GF-D8 (cell line): Measurements from ENCODE around the gene TRIM38.
"Not testable (repeated sequence)": the region's sequence is repeated elsewhere in the genome, so short reads cannot be mapped to it uniquely, and the experiment has no call there.

Source experiments
- DNase-seq: peaks from one replicate; lab custom pipeline; 2025; lab: John Stamatoyannopoulos, UW

The TRIM38 gene

GRCh38 chr6:26006086-26006939, 43.7 kb downstream of the TRIM38 start:
- DNase-seq: no peak

DNA sequence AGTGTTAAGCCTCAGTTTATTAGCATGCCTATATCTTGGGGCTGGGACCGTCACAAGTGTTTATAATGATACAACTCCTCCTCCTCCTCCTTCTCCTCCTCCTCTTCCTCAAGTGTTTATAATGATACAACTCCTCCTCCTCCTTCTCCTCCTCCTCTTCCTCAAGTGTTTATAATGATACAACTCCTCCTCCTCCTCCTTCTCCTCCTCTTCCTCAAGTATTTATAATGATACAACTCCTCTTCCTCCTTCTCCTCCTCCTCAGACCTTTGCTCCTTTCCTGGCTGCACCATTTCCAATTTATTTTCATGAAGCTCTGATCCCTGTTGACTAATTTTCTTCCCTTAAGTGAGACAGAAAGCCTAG, 44.3 kb downstream of the TRIM38 start:
- DNase-seq: not testable (repeated sequence)

DNA sequence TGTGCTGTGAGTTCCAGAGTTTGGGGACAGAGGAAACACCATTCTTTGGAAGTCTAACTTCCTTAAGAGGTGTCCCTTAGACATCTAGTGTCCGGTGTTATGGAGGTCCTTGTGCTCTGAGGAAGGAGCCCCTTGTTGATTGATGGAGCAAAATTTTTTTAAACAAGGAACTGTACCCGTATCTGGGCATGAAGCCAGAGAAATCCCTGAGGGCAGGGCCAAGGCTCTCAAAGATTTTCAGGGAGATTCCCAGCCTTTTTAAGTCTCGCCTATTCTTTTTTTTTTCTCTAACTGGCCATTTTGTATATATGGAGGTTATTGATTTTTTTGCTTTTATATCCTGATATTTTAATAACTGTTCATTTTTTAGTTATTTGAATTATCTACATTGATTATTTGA, 45.9 kb downstream of the TRIM38 start:
- no peak for DNase-seq

- no peak for DNase-seq
Observed at GRCh38 chr6:26009817-26010216, 47.2 kb downstream of the TRIM38 start.

DNA sequence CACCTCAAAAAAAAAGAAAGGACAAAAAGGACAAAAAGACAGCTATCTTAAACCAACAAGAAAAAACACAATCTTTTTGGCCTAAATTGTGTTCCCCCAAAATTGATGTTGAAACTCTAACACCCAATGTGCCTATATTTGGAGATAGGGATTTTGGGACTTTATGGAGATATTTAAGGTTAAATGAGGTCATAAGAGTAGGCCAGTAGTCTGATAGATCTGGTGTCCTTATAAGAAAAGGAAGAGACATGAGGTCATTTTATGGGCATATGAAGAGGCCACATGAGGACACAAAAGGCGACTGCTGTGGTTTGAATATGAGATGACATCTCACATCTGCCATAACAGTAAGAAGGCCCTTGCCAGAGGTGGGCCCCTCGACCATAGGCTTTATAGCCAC, 49.5 kb downstream of the TRIM38 start:
- no peak for DNase-seq

DNA sequence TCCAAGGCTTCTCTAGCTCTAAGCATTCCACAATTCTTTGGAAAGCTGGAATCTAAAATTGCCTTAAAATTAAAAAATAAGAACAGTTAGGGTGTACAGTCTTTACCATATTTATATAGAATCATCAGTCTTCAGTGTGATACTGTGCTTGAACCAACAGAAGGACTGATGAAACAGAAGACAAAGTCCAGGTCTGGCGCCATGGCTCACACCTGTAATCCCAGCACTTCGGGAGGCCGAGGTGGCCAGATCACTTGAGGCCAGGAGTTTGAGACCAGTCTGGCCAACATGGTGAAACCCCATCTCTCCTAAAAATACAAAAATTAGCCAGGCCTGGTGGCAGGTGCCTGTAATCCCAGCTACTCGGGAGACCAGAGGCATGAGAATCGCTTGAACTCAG, 51.8 kb downstream of the TRIM38 start:
- DNase-seq: not testable (repeated sequence)

DNA sequence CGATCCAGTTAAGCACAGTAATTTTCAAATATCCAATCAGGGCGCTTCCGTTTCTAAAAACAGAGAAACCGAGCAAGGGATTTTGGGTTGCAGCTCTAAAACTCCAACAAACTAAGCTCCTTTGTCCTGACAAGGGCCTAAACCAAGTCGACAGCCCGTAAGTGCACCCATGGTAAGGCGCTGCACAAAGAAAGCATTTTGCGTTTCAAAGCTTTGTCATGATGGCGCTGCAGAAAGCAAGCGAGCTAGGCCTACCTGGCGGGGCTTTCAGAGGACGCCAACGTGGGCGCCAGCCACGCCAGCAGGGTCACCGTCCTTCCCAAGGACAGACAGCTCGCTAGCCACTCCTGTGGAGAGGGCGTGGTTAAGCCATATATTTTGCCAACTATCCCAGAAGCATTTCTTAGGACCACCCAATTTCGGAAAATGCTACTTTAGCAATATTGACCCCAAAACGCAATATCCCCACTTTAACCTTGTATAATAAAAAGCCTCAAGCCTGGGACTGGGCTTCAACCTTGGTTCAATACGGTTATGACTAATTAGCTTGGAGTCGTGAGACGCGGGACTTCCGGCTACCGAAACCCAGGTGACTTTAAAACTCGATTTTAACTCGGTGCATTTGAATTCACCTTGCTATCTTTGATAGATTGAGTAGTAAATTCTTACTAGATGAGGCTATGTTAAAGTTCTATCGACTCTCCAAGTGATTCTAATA, 53.8 kb downstream of the TRIM38 start:
- DNase-seq: no peak

- no peak for DNase-seq
Observed at GRCh38 chr6:26016963-26017631, 54.5 kb downstream of the TRIM38 start.

GRCh38 chr6:26017632-26017966, 55.0 kb downstream of the TRIM38 start:
- no peak for DNase-seq

- no peak for DNase-seq
Observed at GRCh38 chr6:26019261-26019830, 56.7 kb downstream of the TRIM38 start.

- no peak for DNase-seq
Observed at GRCh38 chr6:26019967-26020328, 57.3 kb downstream of the TRIM38 start.

- peak; percentile 80 for DNase-seq
Observed at GRCh38 chr6:26020329-26021000, 57.9 kb downstream of the TRIM38 start.

DNA sequence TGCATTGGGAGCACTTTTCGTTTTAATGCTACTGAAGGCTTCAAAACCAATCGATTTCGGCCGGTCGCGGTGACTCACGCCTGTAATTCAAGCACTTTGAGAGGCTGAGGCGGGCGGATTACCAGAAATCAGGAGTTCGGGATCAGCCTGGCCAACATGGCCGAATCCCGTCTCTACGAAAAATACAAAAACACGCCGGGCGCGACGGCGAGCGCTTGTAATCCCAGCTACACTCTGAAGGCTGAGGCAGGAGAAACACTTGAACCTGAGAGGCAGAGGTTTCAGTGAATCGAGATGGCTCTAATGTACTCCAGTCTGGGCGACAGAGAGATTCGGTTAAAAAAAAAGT, 58.4 kb downstream of the TRIM38 start:
- peak; percentile 51 for DNase-seq

DNA sequence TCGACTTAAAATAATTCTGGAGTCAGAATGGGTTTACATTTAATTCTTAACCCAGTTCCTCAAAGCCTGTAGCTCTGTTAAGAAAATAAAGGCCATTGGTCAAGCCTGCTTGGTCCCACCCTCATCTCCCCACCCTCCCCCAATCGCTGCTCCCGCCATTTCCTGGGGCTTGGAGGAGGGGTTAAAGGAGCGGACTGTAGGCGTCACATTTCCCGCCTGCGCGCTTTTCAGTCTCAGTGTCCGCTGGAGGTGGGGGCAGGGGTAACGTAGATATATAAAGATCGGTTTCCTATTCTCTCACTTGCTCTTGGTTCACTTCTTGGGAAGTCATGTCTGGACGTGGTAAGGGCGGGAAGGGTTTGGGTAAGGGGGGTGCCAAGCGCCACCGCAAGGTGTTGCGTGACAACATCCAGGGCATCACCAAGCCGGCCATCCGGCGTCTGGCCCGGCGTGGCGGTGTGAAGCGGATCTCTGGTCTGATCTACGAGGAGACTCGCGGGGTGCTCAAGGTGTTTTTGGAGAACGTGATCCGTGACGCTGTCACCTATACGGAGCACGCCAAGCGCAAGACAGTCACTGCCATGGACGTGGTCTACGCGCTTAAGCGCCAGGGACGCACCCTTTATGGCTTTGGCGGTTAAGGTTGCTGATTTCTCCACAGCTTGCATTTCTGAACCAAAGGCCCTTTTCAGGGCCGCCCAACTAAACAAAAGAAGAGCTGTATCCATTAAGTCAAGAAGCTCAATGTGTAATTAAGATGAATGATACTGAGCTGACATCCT, 58.9 kb downstream of the TRIM38 start:
- peak; percentile 86 for DNase-seq

DNA sequence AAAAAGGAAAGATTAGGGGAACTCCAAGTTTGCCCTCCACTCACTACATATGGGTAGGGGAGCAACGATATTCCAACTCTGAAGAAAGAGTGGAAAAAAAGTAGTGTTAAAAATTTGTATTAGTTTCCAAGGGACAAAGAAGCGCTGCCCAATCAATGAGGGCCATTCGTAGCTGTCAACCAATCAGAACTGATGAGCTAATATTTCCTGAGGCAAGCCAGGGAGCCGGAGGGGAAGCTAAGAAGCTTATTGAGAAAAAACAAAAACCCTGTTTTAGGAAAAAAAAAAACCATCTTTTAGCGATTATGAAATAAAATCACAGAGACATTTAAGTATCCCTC, 59.5 kb downstream of the TRIM38 start:
- peak; percentile 64 for DNase-seq

- DNase-seq: no peak
Observed at GRCh38 chr6:26022737-26023136, 60.1 kb downstream of the TRIM38 start.

- DNase-seq: no peak
Observed at GRCh38 chr6:26024651-26025046, 62.0 kb downstream of the TRIM38 start.

DNA sequence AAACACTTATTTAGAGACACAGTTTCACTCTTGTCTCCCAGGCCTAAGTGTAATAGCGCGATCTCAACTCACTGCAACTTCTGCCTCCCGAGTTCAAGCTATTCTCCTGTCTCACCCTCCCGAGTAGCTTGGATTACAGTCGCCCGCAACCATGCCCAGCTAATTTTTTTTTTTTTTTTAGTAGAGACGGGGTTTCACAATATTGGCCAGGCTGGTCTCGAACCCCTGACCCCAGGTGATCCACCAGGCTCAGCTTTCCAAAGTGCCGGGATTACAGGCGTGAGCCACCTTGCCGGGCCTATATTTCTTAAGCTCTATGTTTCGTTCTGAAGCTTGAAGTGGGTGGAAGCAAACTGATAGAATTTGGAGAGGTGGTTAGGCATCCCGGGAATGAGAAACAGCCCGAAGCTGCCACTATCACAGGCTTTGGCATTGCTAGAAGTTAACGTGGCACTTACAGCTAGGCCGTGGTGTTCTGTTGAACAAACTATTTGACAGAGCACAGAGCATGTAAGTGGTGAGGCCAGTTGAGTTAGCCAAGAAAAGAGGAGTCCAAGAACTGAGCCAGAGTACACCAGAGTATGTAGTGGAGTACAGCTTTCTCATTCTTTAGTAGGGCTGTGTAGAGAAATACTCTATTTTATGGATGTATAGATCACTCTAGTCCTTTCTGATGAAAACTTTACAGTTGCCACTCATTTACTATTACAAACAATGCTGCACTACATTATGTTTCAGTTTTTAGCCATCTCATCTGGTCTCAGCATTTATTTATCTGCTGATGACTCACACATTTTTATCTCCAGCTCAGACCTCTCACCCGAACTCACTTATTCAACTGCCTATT, 62.7 kb downstream of the TRIM38 start:
- no peak for DNase-seq

GRCh38 chr6:26025894-26026832, 63.6 kb downstream of the TRIM38 start:
- peak; percentile 80 for DNase-seq
